GM11168 (cell line): ENCODE data around the gene SEPTIN5.
"Not testable (repeated sequence)": the region's sequence is repeated elsewhere in the genome, so short reads cannot be mapped to it uniquely, and the experiment has no call there.

Experiments used
- in situ Hi-C: fragments of 300-500 bp; cut with MboI; formaldehyde crosslinking; loops from one replicate; pipeline ENCODE4 v1.12.0; 2022; ENCODE audit warnings: low sequenced_read_pairs; ENCODE audit not compliant: unreplicated experiment

SEPTIN5 gene

GRCh38 chr22:19680287-19680881, 33.9 kb upstream of the SEPTIN5 start:
- in situ Hi-C loops, result no loop called here

DNA sequence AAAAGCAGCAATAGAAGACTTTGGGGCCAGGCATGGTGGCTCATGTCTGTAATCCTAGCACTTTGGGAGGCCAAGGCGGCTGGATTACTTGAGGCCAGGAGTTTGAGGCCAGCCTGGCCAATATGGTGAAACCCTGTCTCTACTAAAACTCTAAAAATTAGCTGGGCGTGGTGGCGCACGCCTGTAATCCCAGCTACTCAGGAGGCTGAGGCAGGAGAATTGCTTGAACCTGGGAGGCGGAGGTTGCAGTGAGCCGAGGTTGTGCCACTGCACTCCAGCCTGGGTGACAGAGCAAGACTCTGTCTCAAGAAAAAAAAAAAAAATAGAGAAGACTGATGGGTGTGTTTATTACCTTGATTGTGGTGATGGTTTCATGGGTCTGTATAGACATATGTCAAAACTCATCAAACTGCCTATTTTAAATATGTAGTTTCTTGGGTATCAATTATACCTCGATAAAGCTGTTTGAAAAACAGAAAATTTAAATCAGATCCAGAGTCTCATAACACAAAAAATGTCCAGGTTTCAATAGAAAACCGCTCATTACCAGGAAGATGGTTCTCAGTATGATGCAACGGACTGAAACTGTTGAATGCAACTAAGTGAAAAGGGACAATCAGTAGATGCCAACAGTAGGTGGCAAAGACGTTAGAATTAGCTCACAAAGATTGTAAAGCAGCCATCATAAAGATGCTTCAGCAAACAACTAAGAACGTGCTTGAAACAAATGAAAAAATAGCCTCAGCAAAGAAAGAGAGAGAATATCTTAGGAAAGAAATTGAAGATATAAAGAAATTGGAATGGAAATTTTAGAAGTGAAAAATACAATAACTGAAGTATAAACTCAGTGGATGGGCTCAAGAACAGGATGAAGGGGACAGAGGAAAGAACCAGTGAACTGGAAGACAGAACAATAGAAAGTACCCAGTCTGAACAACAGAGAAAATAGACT, 33.1 kb upstream of the SEPTIN5 start:
- in situ Hi-C loops, result no loop called here

- in situ Hi-C loops, result no loop called here
Measured at GRCh38 chr22:19681863-19682245, 32.4 kb upstream of the SEPTIN5 start.

GRCh38 chr22:19686946-19687345, 27.4 kb upstream of the SEPTIN5 start:
- in situ Hi-C loops, result no loop called here

DNA sequence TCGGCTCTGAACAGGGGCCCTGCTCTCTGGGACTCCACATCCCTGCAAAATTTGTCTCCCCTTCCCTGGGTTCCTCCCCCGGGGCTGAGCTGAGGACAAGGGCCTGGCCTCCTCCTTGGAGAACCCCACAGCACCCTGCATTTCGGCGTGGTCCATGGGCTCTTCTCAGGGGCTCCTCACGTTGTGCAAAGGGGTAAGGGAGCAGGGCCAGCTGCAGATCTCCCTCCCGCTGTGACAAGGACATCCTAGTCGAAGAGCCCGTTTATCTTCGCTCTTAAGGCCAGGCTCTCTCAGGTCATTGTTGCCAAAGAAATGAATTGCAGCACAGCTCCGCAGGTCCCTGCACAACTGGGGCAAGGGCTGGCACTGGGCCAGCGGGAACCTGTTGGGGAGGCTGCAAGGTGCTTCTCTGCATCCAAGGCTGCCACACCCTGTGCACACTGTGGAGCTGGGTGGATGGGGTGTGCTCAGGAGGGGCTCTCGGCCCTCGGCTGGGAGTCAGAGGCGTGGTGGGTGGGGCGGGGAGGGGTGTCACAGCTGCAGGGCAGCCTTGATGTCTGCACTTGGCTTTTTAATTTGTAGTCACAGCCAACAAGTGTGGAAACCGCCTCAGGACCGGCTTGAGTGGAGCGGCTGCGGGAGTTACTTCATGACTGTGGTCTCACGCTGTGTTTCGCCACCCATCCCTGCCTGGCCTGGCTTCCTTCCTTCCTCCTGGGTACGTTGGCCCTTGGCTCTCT, 26.6 kb upstream of the SEPTIN5 start:
- in situ Hi-C loops, result no loop called here

DNA sequence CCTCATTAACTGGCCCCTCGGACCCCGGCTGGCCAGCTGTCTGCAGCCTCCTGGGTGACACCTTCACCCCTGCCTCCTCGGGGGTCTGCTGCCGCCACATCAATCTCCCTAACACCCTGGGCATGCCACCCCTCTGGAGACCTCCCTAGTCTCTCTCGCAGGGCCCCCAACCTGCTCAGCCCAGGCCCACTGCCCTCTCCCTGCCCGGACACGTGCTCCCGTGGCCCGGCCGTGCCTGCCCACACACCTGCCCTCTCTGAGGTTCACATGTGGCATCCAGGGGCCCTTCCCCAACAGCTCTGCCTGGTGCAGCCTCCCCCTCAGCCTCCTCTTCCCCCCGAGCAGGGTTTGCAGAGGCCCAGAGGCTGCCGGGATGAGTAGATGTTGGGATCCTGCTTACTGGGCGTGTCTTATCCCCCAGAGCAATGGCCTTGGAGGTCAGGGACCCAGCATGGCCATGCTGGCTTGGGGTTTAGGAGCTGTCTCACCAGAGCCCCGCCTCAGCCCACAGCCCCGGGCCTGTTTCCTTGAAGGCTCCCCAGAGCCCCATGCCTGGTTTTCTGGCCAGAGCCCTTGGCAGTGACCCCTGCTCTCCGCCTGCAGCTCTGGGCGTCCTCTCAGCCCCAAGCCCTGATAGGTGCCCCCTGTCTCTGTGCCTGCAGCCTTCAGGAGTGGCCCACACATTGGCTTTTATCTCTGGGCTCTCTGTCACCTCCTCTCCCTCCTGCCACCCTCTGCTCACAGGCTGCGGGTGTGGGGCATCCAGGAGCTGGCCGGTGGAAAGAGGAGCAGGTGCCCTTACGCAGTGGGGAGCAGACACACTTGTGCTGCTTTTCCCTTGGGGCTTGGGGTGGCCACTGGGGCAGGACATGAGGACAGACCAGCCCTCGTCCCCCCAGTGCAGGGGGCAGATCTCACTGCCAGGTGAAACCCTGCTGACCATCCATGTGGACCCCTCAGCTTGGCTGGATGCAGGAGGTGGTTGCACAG, 25.7 kb upstream of the SEPTIN5 start:
- in situ Hi-C loops, result no loop called here

DNA sequence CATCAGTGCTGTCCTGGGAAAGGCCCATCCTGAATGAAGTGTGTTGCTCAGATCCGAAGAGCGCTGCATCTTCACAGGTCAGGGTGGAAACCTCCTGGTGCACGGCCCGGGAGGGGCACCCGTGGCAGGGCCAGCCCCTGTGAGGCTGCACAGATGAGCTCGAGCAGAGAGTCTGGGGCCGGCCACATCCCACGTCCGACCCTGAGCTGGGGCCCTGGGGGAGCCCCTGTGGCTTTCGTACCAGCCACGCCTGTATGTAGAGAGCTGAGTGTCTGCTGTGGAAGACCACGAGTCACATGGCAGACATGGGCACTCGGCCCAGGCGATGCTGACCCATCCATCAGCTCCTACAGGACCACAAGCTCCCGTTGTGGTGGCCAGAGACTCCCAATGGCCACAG, 24.9 kb upstream of the SEPTIN5 start:
- in situ Hi-C loops, result no loop called here

DNA sequence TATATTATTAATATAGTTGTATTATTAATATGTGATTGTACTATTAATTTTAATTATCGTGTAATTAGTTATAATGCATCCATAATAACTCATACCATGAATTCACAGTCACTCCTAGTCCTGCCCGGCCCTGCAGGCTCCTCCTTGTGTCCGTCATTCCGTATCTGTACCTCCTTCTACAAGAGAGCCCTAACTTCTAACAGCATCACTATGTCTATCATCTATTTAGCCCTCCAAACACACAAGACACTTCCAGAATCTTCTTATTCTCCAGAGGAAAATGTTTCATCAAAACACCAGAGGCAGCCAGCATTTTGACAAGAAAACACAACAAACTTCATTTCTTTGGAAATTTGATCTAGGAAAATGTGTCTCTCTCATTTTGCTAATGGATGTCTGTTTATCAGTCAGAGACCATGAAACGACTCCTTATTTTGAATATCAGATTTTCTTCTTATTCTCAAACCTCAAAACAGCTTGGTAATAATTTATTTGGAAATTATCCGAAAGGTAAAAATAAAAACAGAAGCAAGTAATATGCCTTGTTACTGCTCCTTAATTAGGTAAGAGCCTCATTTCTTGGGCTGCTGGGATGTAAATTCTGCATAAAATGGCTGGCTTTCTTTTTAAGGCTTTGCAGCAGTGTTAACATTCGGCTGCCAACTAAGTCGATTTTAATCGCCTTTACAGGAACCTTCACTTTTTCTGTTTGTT, 23.1 kb upstream of the SEPTIN5 start:
- in situ Hi-C loops, result no loop called here

DNA sequence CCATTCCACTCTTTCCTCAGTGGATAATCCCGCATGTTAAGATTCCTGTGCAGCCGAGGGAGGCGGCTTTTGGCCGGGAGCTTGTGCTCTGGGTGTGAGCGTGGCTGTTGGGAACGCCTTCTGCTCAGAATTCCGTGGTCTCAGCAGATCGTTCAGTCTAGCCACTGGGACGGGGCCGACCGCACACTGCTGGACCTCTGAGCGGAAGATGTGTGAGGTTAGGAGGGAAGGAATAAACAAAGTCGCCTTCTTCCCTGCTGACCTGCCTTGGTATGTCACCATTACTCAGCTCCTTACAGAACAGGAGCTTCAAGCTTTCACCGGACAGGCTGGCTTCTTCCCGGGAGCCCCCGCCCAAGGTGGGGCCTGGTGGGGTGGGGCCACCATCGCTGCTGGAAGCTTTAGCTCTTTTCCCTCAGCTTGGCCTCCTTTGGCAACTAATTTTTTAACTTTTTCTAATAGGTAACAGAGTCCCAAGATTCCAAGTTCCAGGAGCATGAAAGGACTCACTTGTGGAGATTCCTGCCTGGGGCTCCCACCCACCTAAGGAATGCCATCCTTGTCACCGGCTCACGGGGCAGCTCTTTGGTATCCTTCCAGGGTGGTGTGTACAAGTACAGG, 22.5 kb upstream of the SEPTIN5 start:
- in situ Hi-C loops, result no loop called here

- in situ Hi-C loops, result no loop called here
Measured at GRCh38 chr22:19693581-19693980, 20.7 kb upstream of the SEPTIN5 start.

GRCh38 chr22:19693981-19694670, 20.2 kb upstream of the SEPTIN5 start:
- in situ Hi-C loops, result no loop called here

DNA sequence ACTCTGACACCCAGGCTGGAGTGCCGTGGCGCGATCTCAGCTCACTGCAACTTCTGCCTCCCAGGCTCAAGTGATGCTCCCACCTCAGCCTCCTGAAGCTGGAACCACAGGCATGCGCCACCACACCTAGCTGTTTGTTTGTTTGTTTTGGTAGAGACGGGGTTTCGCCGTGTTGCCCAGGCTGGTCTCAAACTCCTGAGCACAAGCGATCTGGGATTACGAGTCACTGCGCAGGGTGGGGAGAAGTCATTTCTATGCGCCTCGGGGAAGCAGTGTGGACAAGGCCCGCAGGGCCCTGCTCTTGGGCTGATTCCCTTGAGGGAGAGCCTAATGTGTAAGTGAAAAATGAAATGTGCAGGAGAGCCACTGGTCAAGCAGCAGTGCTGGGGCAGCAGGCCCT, 19.6 kb upstream of the SEPTIN5 start:
- in situ Hi-C loops, result no loop called here

GRCh38 chr22:19696504-19697276, 17.6 kb upstream of the SEPTIN5 start:
- in situ Hi-C loops, result no loop called here

DNA sequence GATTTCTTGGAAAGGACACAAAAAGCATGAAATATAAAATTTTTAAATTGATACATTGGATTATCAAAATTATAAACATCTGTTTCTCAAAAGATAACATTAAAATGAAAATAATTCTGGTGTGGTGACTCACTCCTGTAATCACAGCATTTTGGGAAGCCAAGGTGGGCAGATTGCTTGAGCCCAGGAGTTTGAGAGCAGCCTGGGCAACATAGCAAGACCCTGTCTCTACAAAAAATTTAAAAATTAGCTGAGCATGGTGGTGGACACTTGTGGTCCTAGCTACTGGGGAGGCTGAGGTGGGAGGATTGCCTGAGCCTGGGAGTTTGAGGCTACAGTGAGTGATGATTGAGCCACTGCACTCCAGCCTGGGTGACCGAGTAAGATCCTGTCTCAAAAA, 16.4 kb upstream of the SEPTIN5 start:
- in situ Hi-C loops, result not testable (repeated sequence)

DNA sequence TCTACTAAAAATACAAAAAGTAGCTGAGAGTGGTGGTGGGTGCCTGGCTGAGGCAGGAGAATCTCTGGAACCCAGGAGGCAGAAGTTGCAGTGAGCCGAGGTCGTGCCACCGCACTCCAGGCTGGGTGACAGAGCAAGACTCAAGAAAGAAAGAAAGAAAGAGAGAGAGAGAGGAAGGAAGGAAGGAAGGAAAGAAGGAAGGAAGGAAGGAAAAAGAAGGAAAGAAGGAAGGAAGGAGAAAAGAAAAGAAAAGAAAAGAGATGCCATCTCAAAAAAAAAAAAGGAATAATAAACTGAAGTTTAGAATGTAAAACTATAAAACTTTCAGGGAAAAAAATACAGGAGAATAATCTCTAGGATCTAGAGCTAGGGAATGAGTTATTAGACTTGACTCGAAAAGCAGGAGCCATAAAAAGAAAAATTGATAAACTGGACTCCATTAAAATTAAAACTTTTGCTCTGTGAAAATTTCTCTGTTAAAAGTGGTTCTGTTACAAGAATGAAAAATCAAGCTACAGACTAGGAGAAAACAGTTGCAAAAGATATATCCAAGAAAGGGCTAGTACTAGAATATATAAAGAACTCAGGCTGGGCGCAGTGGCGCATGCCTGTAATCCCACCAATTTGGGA, 13.4 kb upstream of the SEPTIN5 start:
- in situ Hi-C loops, result no loop called here

DNA sequence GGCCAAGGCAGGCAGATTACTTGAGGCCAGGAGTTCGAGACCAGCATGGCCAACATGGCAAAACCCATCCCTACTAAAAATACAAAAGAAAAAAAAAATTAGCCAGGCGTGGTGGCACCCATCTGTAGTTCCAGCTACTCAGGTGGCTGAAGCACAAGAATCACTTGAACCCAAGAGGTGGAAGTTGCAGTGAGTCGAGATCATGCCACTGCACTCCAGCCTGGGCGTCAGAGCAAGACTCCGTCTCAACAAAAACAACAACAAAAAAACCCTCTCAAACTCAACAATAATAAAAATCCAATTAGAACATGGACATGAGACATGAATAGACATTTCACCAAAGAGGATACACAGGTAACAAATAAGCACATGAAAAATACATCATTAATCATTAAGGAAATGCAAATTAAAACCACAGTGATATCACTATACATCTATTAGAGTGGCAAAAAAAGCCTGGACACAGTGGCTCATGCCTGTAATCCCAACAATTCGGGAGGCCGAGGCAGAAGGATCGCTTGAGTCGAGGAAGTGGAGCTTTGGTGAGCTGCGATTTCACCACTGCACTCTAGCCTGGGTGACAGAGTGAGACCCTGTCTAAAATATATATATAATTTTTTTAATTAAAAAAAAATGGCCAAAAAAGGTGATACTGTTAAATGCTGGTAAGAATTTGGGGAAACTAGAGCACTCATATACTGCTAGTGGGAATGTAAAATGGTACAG, 12.7 kb upstream of the SEPTIN5 start:
- in situ Hi-C loops, result no loop called here
